ENCODE measurements around the gene TRAF2. TPM values are rescaled to one million over a fixed set of nuclear protein-coding genes. Genes with fewer than 3 reads are reported as not detected.

Gene TRAF2
- total and polyA plus RNA-seq, 2 of the 13 experiments (the other 11 are each of a cell fraction or from before 2014, with no cell fraction given) = 12.4 to 13.6 TPM

- ChIA-PET POLR2A (no interaction called here), CTCF (ENCODE audit: low intra/inter-chr PET ratio, low total read pairs) (no interaction called here)
- BruUV-seq (replicated peaks) = no TSS peak
- no peaks in the 10 kb centered on the region for H3K79me2 ChIP-seq (ENCODE audit: insufficient read depth, low read length)
- WGBS (ENCODE audit: low lambda C conversion rate) = 97% methylated on average over 18 of the region's 33 CpGs
- intact Hi-C loops (cut with micrococcal nuclease; ENCODE audit: unreplicated experiment) (loop anchor here (5.0 kb wide), 1 partner anchor 138 kb away; no protein-coding TSS in a partner anchor), in situ Hi-C loops (cut with HindIII; ENCODE audit: extremely low pct_ligation_motif_present, low pct_unique_long_range_greater_than_20kb) (no loop called here)
- peak; percentile 22 for TF ChIP-seq AGO2 (optimal IDR thresholded peaks at IDR 0.05; ENCODE audit: low read depth, low read length)
- TF ChIP-seq ZNF768 (CRISPR knock-in tag; IDR thresholded peaks at IDR 0.05) = peak; percentile 22; the same call in 1 of the 2 replicates
- TF ChIP-seq, protein P1, sequence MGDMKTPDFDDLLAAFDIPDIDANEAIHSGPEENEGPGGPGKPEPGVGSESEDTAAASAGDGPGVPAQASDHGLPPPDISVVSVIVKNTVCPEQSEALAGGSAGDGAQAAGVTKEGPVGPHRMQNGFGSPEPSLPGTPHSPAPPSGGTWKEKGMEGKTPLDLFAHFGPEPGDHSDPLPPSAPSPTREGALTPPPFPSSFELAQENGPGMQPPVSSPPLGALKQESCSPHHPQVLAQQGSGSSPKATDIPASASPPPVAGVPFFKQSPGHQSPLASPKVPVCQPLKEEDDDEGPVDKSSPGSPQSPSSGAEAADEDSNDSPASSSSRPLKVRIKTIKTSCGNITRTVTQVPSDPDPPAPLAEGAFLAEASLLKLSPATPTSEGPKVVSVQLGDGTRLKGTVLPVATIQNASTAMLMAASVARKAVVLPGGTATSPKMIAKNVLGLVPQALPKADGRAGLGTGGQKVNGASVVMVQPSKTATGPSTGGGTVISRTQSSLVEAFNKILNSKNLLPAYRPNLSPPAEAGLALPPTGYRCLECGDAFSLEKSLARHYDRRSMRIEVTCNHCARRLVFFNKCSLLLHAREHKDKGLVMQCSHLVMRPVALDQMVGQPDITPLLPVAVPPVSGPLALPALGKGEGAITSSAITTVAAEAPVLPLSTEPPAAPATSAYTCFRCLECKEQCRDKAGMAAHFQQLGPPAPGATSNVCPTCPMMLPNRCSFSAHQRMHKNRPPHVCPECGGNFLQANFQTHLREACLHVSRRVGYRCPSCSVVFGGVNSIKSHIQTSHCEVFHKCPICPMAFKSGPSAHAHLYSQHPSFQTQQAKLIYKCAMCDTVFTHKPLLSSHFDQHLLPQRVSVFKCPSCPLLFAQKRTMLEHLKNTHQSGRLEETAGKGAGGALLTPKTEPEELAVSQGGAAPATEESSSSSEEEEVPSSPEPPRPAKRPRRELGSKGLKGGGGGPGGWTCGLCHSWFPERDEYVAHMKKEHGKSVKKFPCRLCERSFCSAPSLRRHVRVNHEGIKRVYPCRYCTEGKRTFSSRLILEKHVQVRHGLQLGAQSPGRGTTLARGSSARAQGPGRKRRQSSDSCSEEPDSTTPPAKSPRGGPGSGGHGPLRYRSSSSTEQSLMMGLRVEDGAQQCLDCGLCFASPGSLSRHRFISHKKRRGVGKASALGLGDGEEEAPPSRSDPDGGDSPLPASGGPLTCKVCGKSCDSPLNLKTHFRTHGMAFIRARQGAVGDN (CRISPR knock-in tag; IDR thresholded peaks at IDR 0.05) = 0 out of 2 replicates have a peak, but pooled peaks have one; percentile 11
- TF ChIP-seq, protein P2, sequence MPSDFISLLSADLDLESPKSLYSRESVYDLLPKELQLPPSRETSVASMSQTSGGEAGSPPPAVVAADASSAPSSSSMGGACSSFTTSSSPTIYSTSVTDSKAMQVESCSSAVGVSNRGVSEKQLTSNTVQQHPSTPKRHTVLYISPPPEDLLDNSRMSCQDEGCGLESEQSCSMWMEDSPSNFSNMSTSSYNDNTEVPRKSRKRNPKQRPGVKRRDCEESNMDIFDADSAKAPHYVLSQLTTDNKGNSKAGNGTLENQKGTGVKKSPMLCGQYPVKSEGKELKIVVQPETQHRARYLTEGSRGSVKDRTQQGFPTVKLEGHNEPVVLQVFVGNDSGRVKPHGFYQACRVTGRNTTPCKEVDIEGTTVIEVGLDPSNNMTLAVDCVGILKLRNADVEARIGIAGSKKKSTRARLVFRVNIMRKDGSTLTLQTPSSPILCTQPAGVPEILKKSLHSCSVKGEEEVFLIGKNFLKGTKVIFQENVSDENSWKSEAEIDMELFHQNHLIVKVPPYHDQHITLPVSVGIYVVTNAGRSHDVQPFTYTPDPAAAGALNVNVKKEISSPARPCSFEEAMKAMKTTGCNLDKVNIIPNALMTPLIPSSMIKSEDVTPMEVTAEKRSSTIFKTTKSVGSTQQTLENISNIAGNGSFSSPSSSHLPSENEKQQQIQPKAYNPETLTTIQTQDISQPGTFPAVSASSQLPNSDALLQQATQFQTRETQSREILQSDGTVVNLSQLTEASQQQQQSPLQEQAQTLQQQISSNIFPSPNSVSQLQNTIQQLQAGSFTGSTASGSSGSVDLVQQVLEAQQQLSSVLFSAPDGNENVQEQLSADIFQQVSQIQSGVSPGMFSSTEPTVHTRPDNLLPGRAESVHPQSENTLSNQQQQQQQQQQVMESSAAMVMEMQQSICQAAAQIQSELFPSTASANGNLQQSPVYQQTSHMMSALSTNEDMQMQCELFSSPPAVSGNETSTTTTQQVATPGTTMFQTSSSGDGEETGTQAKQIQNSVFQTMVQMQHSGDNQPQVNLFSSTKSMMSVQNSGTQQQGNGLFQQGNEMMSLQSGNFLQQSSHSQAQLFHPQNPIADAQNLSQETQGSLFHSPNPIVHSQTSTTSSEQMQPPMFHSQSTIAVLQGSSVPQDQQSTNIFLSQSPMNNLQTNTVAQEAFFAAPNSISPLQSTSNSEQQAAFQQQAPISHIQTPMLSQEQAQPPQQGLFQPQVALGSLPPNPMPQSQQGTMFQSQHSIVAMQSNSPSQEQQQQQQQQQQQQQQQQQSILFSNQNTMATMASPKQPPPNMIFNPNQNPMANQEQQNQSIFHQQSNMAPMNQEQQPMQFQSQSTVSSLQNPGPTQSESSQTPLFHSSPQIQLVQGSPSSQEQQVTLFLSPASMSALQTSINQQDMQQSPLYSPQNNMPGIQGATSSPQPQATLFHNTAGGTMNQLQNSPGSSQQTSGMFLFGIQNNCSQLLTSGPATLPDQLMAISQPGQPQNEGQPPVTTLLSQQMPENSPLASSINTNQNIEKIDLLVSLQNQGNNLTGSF (CRISPR knock-in tag; IDR thresholded peaks at IDR 0.05) = no peak
- 0 out of 2 replicates have a peak, but pooled peaks have one; percentile 26 for TF ChIP-seq STAG1 (CRISPR knock-in tag; IDR thresholded peaks at IDR 0.05)
- peak; percentile 29; the same call in 1 of the 2 replicates for TF ChIP-seq ZBTB38 (CRISPR knock-in tag; IDR thresholded peaks at IDR 0.05)
- TF ChIP-seq, protein P3, sequence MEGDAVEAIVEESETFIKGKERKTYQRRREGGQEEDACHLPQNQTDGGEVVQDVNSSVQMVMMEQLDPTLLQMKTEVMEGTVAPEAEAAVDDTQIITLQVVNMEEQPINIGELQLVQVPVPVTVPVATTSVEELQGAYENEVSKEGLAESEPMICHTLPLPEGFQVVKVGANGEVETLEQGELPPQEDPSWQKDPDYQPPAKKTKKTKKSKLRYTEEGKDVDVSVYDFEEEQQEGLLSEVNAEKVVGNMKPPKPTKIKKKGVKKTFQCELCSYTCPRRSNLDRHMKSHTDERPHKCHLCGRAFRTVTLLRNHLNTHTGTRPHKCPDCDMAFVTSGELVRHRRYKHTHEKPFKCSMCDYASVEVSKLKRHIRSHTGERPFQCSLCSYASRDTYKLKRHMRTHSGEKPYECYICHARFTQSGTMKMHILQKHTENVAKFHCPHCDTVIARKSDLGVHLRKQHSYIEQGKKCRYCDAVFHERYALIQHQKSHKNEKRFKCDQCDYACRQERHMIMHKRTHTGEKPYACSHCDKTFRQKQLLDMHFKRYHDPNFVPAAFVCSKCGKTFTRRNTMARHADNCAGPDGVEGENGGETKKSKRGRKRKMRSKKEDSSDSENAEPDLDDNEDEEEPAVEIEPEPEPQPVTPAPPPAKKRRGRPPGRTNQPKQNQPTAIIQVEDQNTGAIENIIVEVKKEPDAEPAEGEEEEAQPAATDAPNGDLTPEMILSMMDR (CRISPR knock-in tag; IDR thresholded peaks at IDR 0.05) = peak; percentile 34; the same call in 1 of the 2 replicates
- TF ChIP-seq ZSCAN30 (CRISPR knock-in tag; IDR thresholded peaks at IDR 0.05) = no peak
- no peak for FAIRE-seq
- no peak overlapping the region for H3K27ac ChIP-seq (ENCODE audit: extremely low read length, insufficient read depth, low read length)
- H3K4me3 ChIP-seq (replicated peaks in 1 of 3; ENCODE audit: insufficient read depth in 1 of 3, low read depth in 2 of 3, low read length in 3 of 3) = no peak overlapping the region
- H3K4me2 ChIP-seq (ENCODE audit: low read depth, low read length) = no peak overlapping the region
- H4K20me1 ChIP-seq (ENCODE audit: insufficient read depth, low read length) = no peaks in the 10 kb centered on the region
- no peak overlapping the region for H3K9ac ChIP-seq (ENCODE audit: insufficient read depth, low read depth, low read length)
- ATAC-seq = peak; percentile 25
- no peaks in the 10 kb centered on the region for H3K27me3 ChIP-seq (ENCODE audit: control insufficient read depth in 1 of 2, insufficient read depth in 2 of 2, low read length in 2 of 2)
- no peak overlapping the region for H2AFZ ChIP-seq (ENCODE audit: low read length)
- DNase-seq (ENCODE audit: low spot score) = no peak
- H3K36me3 ChIP-seq (replicated peaks in 1 of 2; ENCODE audit: control insufficient read depth in 1 of 2, insufficient read depth in 2 of 2, low read length in 2 of 2) = peaks cover 17 to 37% of the 10 kb centered on the region in 2 experiments; a peak in 4 of 5 replicates
- no peaks in the 10 kb centered on the region for H3K9me3 ChIP-seq (ENCODE audit: low read length)
- H3K4me1 ChIP-seq (ENCODE audit: insufficient read depth, low read length) = no peaks in the 10 kb centered on the region
Observed at GRCh38 chr9:136925414-136926153, 39.3 kb downstream of the TRAF2 start.
